Parathyroid adenoma (tissue), 2 donors: ENCODE measurements around the gene KRTAP9-6.
"Not testable (repeated sequence)": the region's sequence is repeated elsewhere in the genome, so short reads cannot be mapped to it uniquely, and the experiment has no call there.

Source experiments
- H2AFZ ChIP-seq: fragments of 300-600 bp; sonication (generic); one replicate; pipeline ENCODE4 v1.7.0; 2017; ENCODE audit warnings: antibody characterized with exemption, mild to moderate bottlenecking
- H3K27ac ChIP-seq: fragments of 300-600 bp; sonication (generic); one replicate; pipeline ENCODE4 v1.7.0; 2017
- H3K27me3 ChIP-seq: fragments of 300-600 bp; sonication (generic); one replicate; pipeline ENCODE4 v1.7.0; 2017; ENCODE audit warnings: low read length; ENCODE audit not compliant: control insufficient read depth, insufficient read depth
- H3K36me3 ChIP-seq: fragments of 300-600 bp; sonication (generic); one replicate; pipeline ENCODE4 v1.7.0; 2017; ENCODE audit warnings: low read length; ENCODE audit not compliant: control insufficient read depth, insufficient read depth
- H3K4me1 ChIP-seq: fragments of 300-600 bp; sonication (generic); one replicate; pipeline ENCODE4 v1.7.0; 2017; ENCODE audit warnings: control low read depth
- H3K4me2 ChIP-seq: fragments of 300-600 bp; sonication (generic); one replicate; pipeline ENCODE4 v1.7.0; 2017; ENCODE audit warnings: low read length
- H3K4me3 ChIP-seq: fragments of 300-600 bp; sonication (generic); one replicate; pipeline ENCODE4 v1.7.0; 2017; ENCODE audit warnings: low read depth, low read length
- H3K79me2 ChIP-seq: fragments of 300-600 bp; sonication (generic); one replicate; pipeline ENCODE4 v1.7.0; 2017; ENCODE audit warnings: control low read depth
- H3K9ac ChIP-seq: fragments of 300-600 bp; sonication (generic); one replicate; pipeline ENCODE4 v1.7.0; 2017; ENCODE audit warnings: mild to moderate bottlenecking
- H3K9me3 ChIP-seq: fragments of 300-600 bp; sonication (generic); one replicate; pipeline ENCODE4 v1.7.0; 2017; ENCODE audit warnings: low read length; ENCODE audit not compliant: control insufficient read depth
- CTCF ChIP-seq: fragments of 300-600 bp; sonication (generic); IDR thresholded peaks from one replicate; pipeline ENCODE4 v1.7.0; 2017; ENCODE audit warnings: antibody characterized with exemption, mild to moderate bottlenecking
- donor health status: primary hyperparathyroidism.

Gene KRTAP9-6

GRCh38 chr17:41251261-41251660, 13.9 kb upstream of the KRTAP9-6 start:
- H2AFZ ChIP-seq: no peak overlapping the region
- no peaks in the 10 kb centered on the region for H3K9me3 ChIP-seq
- no peaks in the 10 kb centered on the region for H3K79me2 ChIP-seq
- no peak overlapping the region for H3K9ac ChIP-seq
- no peak overlapping the region for H3K27ac ChIP-seq
- H3K27me3 ChIP-seq: no peaks in the 10 kb centered on the region
- no peak overlapping the region for H3K4me2 ChIP-seq
- H3K4me3 ChIP-seq: no peak overlapping the region
- H3K36me3 ChIP-seq: no peaks in the 10 kb centered on the region
- H3K4me1 ChIP-seq: no peaks in the 10 kb centered on the region
- no peak for TF ChIP-seq CTCF

- no peak overlapping the region for H3K27ac ChIP-seq
- TF ChIP-seq CTCF: no peak
- no peaks in the 10 kb centered on the region for H3K36me3 ChIP-seq
- H3K9ac ChIP-seq: no peak overlapping the region
- no peak overlapping the region for H3K4me3 ChIP-seq
- no peaks in the 10 kb centered on the region for H3K27me3 ChIP-seq
- H3K9me3 ChIP-seq: no peaks in the 10 kb centered on the region
- H2AFZ ChIP-seq: no peak overlapping the region
- H3K79me2 ChIP-seq: no peaks in the 10 kb centered on the region
- no peaks in the 10 kb centered on the region for H3K4me1 ChIP-seq
- no peak overlapping the region for H3K4me2 ChIP-seq
Observed at GRCh38 chr17:41254861-41255260, 10.3 kb upstream of the KRTAP9-6 start.

GRCh38 chr17:41255381-41256290, 9.5 kb upstream of the KRTAP9-6 start, which contains the start of gene KRTAP9-9:
Gene KRTAP9-9, plus strand, starts transcription at chr17:41255384.
- not testable (repeated sequence) for H3K9ac ChIP-seq, H3K4me1 ChIP-seq, H3K4me2 ChIP-seq, H2AFZ ChIP-seq, H3K27ac ChIP-seq, H3K4me3 ChIP-seq, H3K27me3 ChIP-seq, H3K79me2 ChIP-seq, H3K9me3 ChIP-seq, H3K36me3 ChIP-seq

- Histone ChIP-seq H3K9me3 (no peaks in the 10 kb centered on the region), H3K79me2 (no peaks in the 10 kb centered on the region), H3K9ac (no peak overlapping the region), H3K4me2 (no peak overlapping the region), H3K27ac (no peak overlapping the region), H2AFZ (no peak overlapping the region), H3K4me1 (no peaks in the 10 kb centered on the region), H3K4me3 (no peak overlapping the region), H3K27me3 (no peaks in the 10 kb centered on the region), H3K36me3 (no peaks in the 10 kb centered on the region)
- TF ChIP-seq CTCF: no peak
Observed at GRCh38 chr17:41256291-41256685, 8.9 kb upstream of the KRTAP9-6 start.

GRCh38 chr17:41258406-41258805, 6.8 kb upstream of the KRTAP9-6 start:
- H3K79me2 ChIP-seq: no peaks in the 10 kb centered on the region
- no peak overlapping the region for H3K4me2 ChIP-seq
- no peaks in the 10 kb centered on the region for H3K9me3 ChIP-seq
- no peak overlapping the region for H3K27ac ChIP-seq
- H3K4me1 ChIP-seq: no peaks in the 10 kb centered on the region
- H3K36me3 ChIP-seq: no peaks in the 10 kb centered on the region
- H3K27me3 ChIP-seq: no peaks in the 10 kb centered on the region
- no peak for TF ChIP-seq CTCF
- no peak overlapping the region for H3K4me3 ChIP-seq
- H2AFZ ChIP-seq: no peak overlapping the region
- H3K9ac ChIP-seq: no peak overlapping the region
